SK-N-SH treated with all-trans-retinoic acid at 6 μM for 48 hours (cell line): ENCODE measurements around the gene RGS6.

Experiments used
- CSDC2 ChIP-seq: fragments of 250-450 bp; sonication (Bioruptor Pico); IDR thresholded peaks from 2 replicates; pipeline ENCODE4 v1.5.0; 2020; ENCODE audit warnings: mild to moderate bottlenecking, moderate library complexity
- ISL1 ChIP-seq: fragments of 250-450 bp; sonication (Bioruptor Pico); IDR thresholded peaks from 2 replicates; pipeline ENCODE4 v2.1.2; 2022; ENCODE audit warnings: mild to moderate bottlenecking, moderate library complexity
- OSR1 ChIP-seq: fragments of 250-450 bp; sonication (Bioruptor Pico); IDR thresholded peaks from 2 replicates; pipeline ENCODE4 v1.8.0; 2022; ENCODE audit warnings: moderate library complexity, mild to moderate bottlenecking, inconsistent platforms
- RARB ChIP-seq: fragments of 250-450 bp; sonication (Bioruptor Pico); IDR thresholded peaks from 2 replicates; pipeline ENCODE4 v1.8.0; 2021; ENCODE audit warnings: mild to moderate bottlenecking, moderate library complexity
- TCF4 ChIP-seq: fragments of 250-450 bp; sonication (Bioruptor Pico); IDR thresholded peaks from 2 replicates; pipeline ENCODE4 v1.8.0; 2021; ENCODE audit warnings: mild to moderate bottlenecking, moderate library complexity, borderline replicate concordance
- ZC3H10 ChIP-seq: fragments of 250-450 bp; sonication (Bioruptor Pico); IDR thresholded peaks from 2 replicates; pipeline ENCODE4 v1.5.1; 2021; ENCODE audit warnings: mild to moderate bottlenecking, moderate library complexity
- ZFP30 ChIP-seq: fragments of 450-650 bp; formaldehyde crosslinking; IDR thresholded peaks from 2 replicates; pipeline ENCODE4 v1.5.0; 2022; ENCODE audit warnings: mild to moderate bottlenecking, moderate library complexity
- ZNF565 ChIP-seq: fragments of 450-650 bp; formaldehyde crosslinking; conservative IDR thresholded peaks from 2 replicates; pipeline ENCODE4 v1.5.0; 2020; ENCODE audit warnings: low read depth, mild to moderate bottlenecking, moderate library complexity
- ZNF70 ChIP-seq: fragments of 450-650 bp; formaldehyde crosslinking; IDR thresholded peaks from 2 replicates; pipeline ENCODE4 v1.5.0; 2020; ENCODE audit warnings: mild to moderate bottlenecking, moderate library complexity
- TF ChIP-seq, protein P1 (sequence below): fragments of 250-450 bp; sonication (Bioruptor Pico); IDR thresholded peaks from 2 replicates; pipeline ENCODE4 v1.5.1; 2020; ENCODE audit warnings: low read depth, mild to moderate bottlenecking, moderate library complexity

DNA sequence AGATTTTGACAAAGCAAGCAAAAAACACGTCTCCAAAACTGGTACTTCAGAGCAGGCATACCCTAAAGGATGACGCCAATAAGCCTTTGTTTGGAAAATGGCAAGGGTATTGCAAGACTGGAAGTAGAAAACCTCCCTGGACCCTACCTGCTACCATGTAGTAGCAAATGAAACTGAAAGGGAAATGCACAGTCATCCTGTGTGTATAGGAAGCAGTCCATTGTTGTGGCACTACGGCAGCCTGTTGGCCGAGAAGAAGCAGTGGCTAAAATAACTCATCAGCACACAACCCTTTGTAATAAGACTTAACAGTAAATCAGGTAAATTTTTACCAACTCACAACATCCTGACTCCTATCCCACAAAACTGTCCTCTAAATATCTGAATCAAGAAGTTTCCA lies 386.4 kb downstream of the RGS6 start:
- no peak for TF ChIP-seq ZNF565 (CRISPR knock-in tag)
- no peak for TF ChIP-seq CSDC2 (CRISPR knock-in tag)
- no peak for TF ChIP-seq ZNF70 (CRISPR knock-in tag)
- TF ChIP-seq ZC3H10 (CRISPR knock-in tag): no peak
- no peak for TF ChIP-seq OSR1 (CRISPR knock-in tag)
- TF ChIP-seq, protein P1, sequence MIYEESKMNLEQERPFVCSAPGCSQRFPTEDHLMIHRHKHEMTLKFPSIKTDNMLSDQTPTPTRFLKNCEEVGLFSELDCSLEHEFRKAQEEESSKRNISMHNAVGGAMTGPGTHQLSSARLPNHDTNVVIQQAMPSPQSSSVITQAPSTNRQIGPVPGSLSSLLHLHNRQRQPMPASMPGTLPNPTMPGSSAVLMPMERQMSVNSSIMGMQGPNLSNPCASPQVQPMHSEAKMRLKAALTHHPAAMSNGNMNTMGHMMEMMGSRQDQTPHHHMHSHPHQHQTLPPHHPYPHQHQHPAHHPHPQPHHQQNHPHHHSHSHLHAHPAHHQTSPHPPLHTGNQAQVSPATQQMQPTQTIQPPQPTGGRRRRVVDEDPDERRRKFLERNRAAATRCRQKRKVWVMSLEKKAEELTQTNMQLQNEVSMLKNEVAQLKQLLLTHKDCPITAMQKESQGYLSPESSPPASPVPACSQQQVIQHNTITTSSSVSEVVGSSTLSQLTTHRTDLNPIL (CRISPR knock-in tag): no peak
- no peak for TF ChIP-seq TCF4 (CRISPR knock-in tag)
- no peak for TF ChIP-seq ISL1 (CRISPR knock-in tag)
- TF ChIP-seq ZFP30 (CRISPR knock-in tag): no peak
- no peak for TF ChIP-seq RARB
